H1 (cell line): ENCODE measurements around the gene CILP. TPM values are rescaled to one million over a fixed set of nuclear protein-coding genes. Genes with fewer than 3 reads are reported as not detected.

ENCODE experiments used
- CTCF ChIA-PET: fragments of 300-600 bp; sonication (Branson Sonifier 250); formaldehyde crosslinking; loops from one replicate; lab custom pipeline; 2021; ENCODE audit not compliant: partially characterized antibody; lab: Charles Lee
- POLR2A ChIA-PET: fragments of 300-600 bp; sonication (Branson Sonifier 250); formaldehyde crosslinking; loops from one replicate; lab custom pipeline; 2021; ENCODE audit warnings: inconsistent platforms; ENCODE audit not compliant: partially characterized antibody; lab: Charles Lee
- DNase-seq, 2 experiments: peaks; one replicate each; pipeline versions ENCODE4 v3.0.0 to v3.0.0-alpha.2; 2010 to 2022; ENCODE audit warnings: low spot score in 2 of 2, low read depth in 1 of 2, mixed read lengths in 1 of 2
- FAIRE-seq: peaks from 2 replicates; lab custom pipeline; 2011; peaks lifted over from hg19 to GRCh38; lab: Jason Lieb, UNC
- H2AFZ ChIP-seq: 2 replicates; pipeline ENCODE4 v1.8.1; 2012; ENCODE audit warnings: low read length, inconsistent platforms
- H2AK5ac ChIP-seq: 2 replicates; pipeline ENCODE4 v1.6.1; 2013; ENCODE audit warnings: low read depth, low read length
- H2BK120ac ChIP-seq: replicated peaks from 2 replicates; pipeline ENCODE3; 2013; ENCODE audit warnings: low read depth, low read length, inconsistent platforms
- H2BK12ac ChIP-seq: 2 replicates; pipeline ENCODE4 v1.6.1; 2013; ENCODE audit warnings: low read depth, low read length
- H2BK15ac ChIP-seq: 2 replicates; pipeline ENCODE4 v1.6.1; 2013; ENCODE audit warnings: low read length
- H2BK20ac ChIP-seq: 2 replicates; pipeline ENCODE4 v1.6.1; 2013; ENCODE audit warnings: low read length
- H2BK5ac ChIP-seq: 2 replicates; pipeline ENCODE4 v1.6.1; 2013; ENCODE audit warnings: low read depth, low read length
- H3K14ac ChIP-seq: 2 replicates; pipeline ENCODE4 v1.6.1; 2013; ENCODE audit warnings: inconsistent platforms; ENCODE audit not compliant: insufficient read length
- H3K18ac ChIP-seq: 2 replicates; pipeline ENCODE4 v1.6.1; 2013; ENCODE audit warnings: low read length; ENCODE audit errors: extremely low read depth
- H3K23ac ChIP-seq: 2 replicates; pipeline ENCODE4 v1.6.1; 2013; ENCODE audit warnings: inconsistent platforms; ENCODE audit not compliant: insufficient read length
- H3K23me2 ChIP-seq: 2 replicates; pipeline ENCODE4 v1.6.1; 2013; ENCODE audit warnings: low read depth, low read length
- H3K27ac ChIP-seq: 2 replicates; pipeline ENCODE4 v1.6.1; 2011; ENCODE audit warnings: low read depth, low read length, inconsistent platforms
- H3K27me3 ChIP-seq, 4 experiments: replicated peaks in 1 of 4; 1 replicate in 1 of 4; 2 replicates in 3 of 4; pipeline versions ENCODE4 v1.6.1 to v1.8.1; 2011 to 2013; ENCODE audit warnings: low read length in 3 of 4, mild to moderate bottlenecking in 3 of 4, inconsistent platforms in 2 of 4, mixed read lengths in 2 of 4, moderate library complexity in 1 of 4; ENCODE audit not compliant: control insufficient read depth in 3 of 4, insufficient read depth in 3 of 4; ENCODE audit errors: extremely low read depth in 1 of 4
- H3K36me3 ChIP-seq, 4 experiments: 2 replicates each; pipeline versions ENCODE4 v1.6.1 to v1.8.1; 2011 to 2013; ENCODE audit warnings: mild to moderate bottlenecking in 4 of 4, low read length in 3 of 4, moderate library complexity in 2 of 4, control low read depth in 1 of 4, inconsistent platforms in 1 of 4; ENCODE audit not compliant: insufficient read depth in 4 of 4, control insufficient read depth in 2 of 4
- H3K4ac ChIP-seq: replicated peaks from 2 replicates; pipeline ENCODE3; 2013; ENCODE audit warnings: low read length, low read depth, mixed read lengths, inconsistent platforms; ENCODE audit not compliant: insufficient read length
- H3K4me1 ChIP-seq, 4 experiments: replicated peaks in 1 of 4; 1 replicate in 1 of 4; 2 replicates in 3 of 4; pipeline versions ENCODE4 v1.6.1 to v1.8.1; 2011 to 2013; ENCODE audit warnings: low read length in 3 of 4, inconsistent platforms in 2 of 4, mixed read lengths in 1 of 4; ENCODE audit not compliant: insufficient read depth in 4 of 4, control insufficient read depth in 3 of 4
- H3K4me2 ChIP-seq, 2 experiments: 2 replicates each; pipeline versions ENCODE4 v1.6.1 to v1.8.1; 2011 to 2013; ENCODE audit warnings: low read depth in 2 of 2, low read length in 2 of 2, control low read depth in 1 of 2, inconsistent platforms in 1 of 2, mild to moderate bottlenecking in 1 of 2; ENCODE audit not compliant: insufficient read depth in 1 of 2
- H3K4me3 ChIP-seq, 4 experiments: fragments of 200-600, 300-600 bp in 1 of 4; sonication (generic), shearing (Covaris generic), sonication (Bioruptor Twin) in 1 of 4; 2 replicates each; pipeline versions ENCODE4 v1.5.1 to v1.8.1; 2011 to 2016; ENCODE audit warnings: low read length in 4 of 4, low read depth in 3 of 4, control low read depth in 2 of 4, inconsistent platforms in 2 of 4, mild to moderate bottlenecking in 2 of 4, mixed read lengths in 1 of 4, moderate library complexity in 1 of 4; ENCODE audit not compliant: insufficient read depth in 2 of 4; ENCODE audit errors: extremely low read depth in 1 of 4
- H3K56ac ChIP-seq: replicated peaks from 2 replicates; pipeline ENCODE3; 2013; ENCODE audit warnings: low read depth, mild to moderate bottlenecking, mixed read lengths, low read length, inconsistent platforms; ENCODE audit not compliant: insufficient read length
- H3K79me1 ChIP-seq: 2 replicates; pipeline ENCODE4 v1.6.1; 2013; ENCODE audit warnings: low read depth, low read length, control low read depth
- H3K79me2 ChIP-seq, 2 experiments: 2 replicates each; pipeline versions ENCODE4 v1.6.1 to v1.8.1; 2012 to 2013; ENCODE audit warnings: low read length in 2 of 2, mild to moderate bottlenecking in 2 of 2, inconsistent platforms in 1 of 2; ENCODE audit not compliant: insufficient read depth in 2 of 2, control insufficient read depth in 1 of 2
- H3K9ac ChIP-seq, 4 experiments: replicated peaks in 1 of 4; 1 replicate in 1 of 4; 2 replicates in 3 of 4; pipeline versions ENCODE4 v1.6.1 to v1.8.1; 2011 to 2013; ENCODE audit warnings: low read depth in 3 of 4, low read length in 3 of 4, control low read depth in 2 of 4, mild to moderate bottlenecking in 2 of 4, moderate library complexity in 2 of 4, inconsistent platforms in 1 of 4; ENCODE audit errors: extremely low read depth in 1 of 4
- H3K9me3 ChIP-seq, 2 experiments: 2 replicates each; pipeline versions ENCODE4 v1.6.1 to v1.8.1; 2012 to 2013; ENCODE audit warnings: mild to moderate bottlenecking in 2 of 2, moderate library complexity in 2 of 2, control low read depth in 1 of 2, inconsistent platforms in 1 of 2, low read depth in 1 of 2, low read length in 1 of 2, mixed read lengths in 1 of 2; ENCODE audit not compliant: insufficient read depth in 2 of 2
- H4K20me1 ChIP-seq, 2 experiments: replicated peaks in 1 of 2; 2 replicates each; pipeline versions ENCODE3 to v1.8.1; 2011 to 2013; ENCODE audit warnings: inconsistent platforms in 2 of 2, low read length in 2 of 2, mild to moderate bottlenecking in 1 of 2; ENCODE audit not compliant: insufficient read depth in 2 of 2, control insufficient read depth in 1 of 2
- H4K5ac ChIP-seq: 2 replicates; pipeline ENCODE4 v1.6.1; 2013; ENCODE audit warnings: low read length, low read depth, mixed read lengths, inconsistent platforms; ENCODE audit not compliant: insufficient read length
- H4K8ac ChIP-seq: 2 replicates; pipeline ENCODE4 v1.8.0; 2013; ENCODE audit warnings: mild to moderate bottlenecking, moderate library complexity, low read length, inconsistent platforms; ENCODE audit not compliant: insufficient read depth; ENCODE audit errors: extremely low read depth
- H4K91ac ChIP-seq: replicated peaks from 2 replicates; pipeline ENCODE3; 2013; ENCODE audit warnings: low read length, mixed read lengths, inconsistent platforms; ENCODE audit not compliant: insufficient read length
- BACH1 ChIP-seq: IDR thresholded peaks from 2 replicates; pipeline ENCODE4 v1.6.1; 2012; ENCODE audit warnings: low read length, improper control_type of control experiment
- CREB1 ChIP-seq: IDR thresholded peaks from 2 replicates; pipeline ENCODE4 v1.6.1; 2012; ENCODE audit warnings: inconsistent platforms
- CTBP2 ChIP-seq: IDR thresholded peaks from 2 replicates; pipeline ENCODE4 v1.7.0; 2011; ENCODE audit warnings: borderline replicate concordance, mild to moderate bottlenecking, moderate library complexity, mixed read lengths, low read length; ENCODE audit not compliant: insufficient read depth, insufficient read length
- EGR1 ChIP-seq: IDR thresholded peaks from 2 replicates; pipeline ENCODE4 v1.6.1; 2011; ENCODE audit warnings: low read depth, low read length, borderline replicate concordance
- EP300 ChIP-seq, 2 experiments: IDR thresholded peaks; 1 replicate in 1 of 2; 2 replicates in 1 of 2; pipeline ENCODE4 v1.6.1; 2011 to 2012; ENCODE audit warnings: low read depth in 2 of 2, low read length in 2 of 2, mild to moderate bottlenecking in 2 of 2, borderline replicate concordance in 1 of 2, inconsistent platforms in 1 of 2, moderate library complexity in 1 of 2
- GTF2F1 ChIP-seq: IDR thresholded peaks from 2 replicates; pipeline ENCODE4 v1.6.1; 2012; ENCODE audit warnings: low read depth, low read length, improper control_type of control experiment, borderline replicate concordance
- JUND ChIP-seq: IDR thresholded peaks from 2 replicates; pipeline ENCODE4 v1.6.1; 2011; ENCODE audit warnings: mild to moderate bottlenecking, improper control_type of control experiment, low read length
- KDM4A ChIP-seq: IDR thresholded peaks from one replicate; pipeline ENCODE4 v1.7.1; 2012; ENCODE audit warnings: low read depth, mild to moderate bottlenecking, moderate library complexity, low read length, inconsistent platforms; ENCODE audit not compliant: severe bottlenecking
- POLR2AphosphoS5 ChIP-seq: IDR thresholded peaks from 2 replicates; pipeline ENCODE4 v1.6.1; 2011; ENCODE audit warnings: low read depth, low read length
- RAD21 ChIP-seq, 2 experiments: IDR thresholded peaks in 1 of 2; conservative IDR thresholded peaks in 1 of 2; 2 replicates each; pipeline ENCODE4 v1.6.1; 2011; ENCODE audit warnings: low read depth in 2 of 2, low read length in 2 of 2, improper control_type of control experiment in 1 of 2, inconsistent platforms in 1 of 2, mild to moderate bottlenecking in 1 of 2, moderate library complexity in 1 of 2
- RNF2 ChIP-seq: fragments of 200-900, 300-1000 bp; sonication (generic); IDR thresholded peaks from 2 replicates; pipeline ENCODE4 v1.7.1; 2016; ENCODE audit warnings: borderline replicate concordance, low read depth, mild to moderate bottlenecking, antibody characterized with exemption, low read length; ENCODE audit not compliant: poor library complexity, severe bottlenecking; ENCODE audit errors: missing control alignments
- RXRA ChIP-seq: IDR thresholded peaks from 2 replicates; pipeline ENCODE4 v1.6.1; 2011; ENCODE audit warnings: low read depth, mild to moderate bottlenecking, low read length, moderate library complexity; ENCODE audit not compliant: insufficient read depth
- SIRT6 ChIP-seq: IDR thresholded peaks from one replicate; pipeline ENCODE4 v1.7.1; 2012; ENCODE audit warnings: low read length, inconsistent platforms
- WGBS, 2 experiments: shearing (Covaris generic) in 1 of 2; methylation state at CpG; one replicate each; pipeline versions ENCODE4 v1.1.6 to v1.1.7; 2013 to 2015; ENCODE audit warnings: low lambda C conversion rate in 2 of 2, mixed read lengths in 2 of 2, inconsistent platforms in 1 of 2, low coverage in 1 of 2, missing lambda C conversion rate in 1 of 2; ENCODE audit not compliant: insufficient replicate concordance in 2 of 2, insufficient coverage in 1 of 2, insufficient read length in 1 of 2; ENCODE audit errors: extremely low coverage in 1 of 2, missing lambda C conversion rate in 1 of 2; 5-methylcytosine and 5-hydroxymethylcytosine counted together
- polyA plus RNA-seq, 7 experiments: library from polyadenylated mRNA; depleted of rRNA in 3 of 7; stranded (reverse) in 5 of 7; unstranded in 2 of 7; fragments of >200 nt in 5 of 7; fragments of 200-250 nt in 2 of 7; gene quantifications; 1 replicate in 5 of 7; 2 replicates in 1 of 7; 4 replicates in 1 of 7; pipeline versions ENCODE4 v1.2.1 to v1.2.3, GENCODE V29; 2011 to 2013; ENCODE audit warnings: missing spikeins in 2 of 7, mixed read lengths in 2 of 7
- total RNA-seq: library from RNA; stranded (reverse); fragmentation: NEBNext Ultra II Directional; extraction: Animal tissue kit (Norgen Biotek cat#: 25700); gene quantifications from 2 replicates; pipeline ENCODE4 v1.2.1, GENCODE V29; 2021

The CILP gene
- total and polyA plus RNA-seq, 2 of the 8 experiments (the other 6 are each of a cell fraction or from before 2014, with no cell fraction given): 0.02 TPM; not detected in 1

GRCh38 chr15:65211482-65211982, 259 bp upstream of the CILP start:
- H3K4me3 ChIP-seq: no peak overlapping the region
- ChIA-PET POLR2A (interaction anchor here (0.6 to 1.2 kb wide), 7 partner anchors 11 to 517 kb away, joined by 3 to 5 read pairs (median 3); partner anchors contain the start of genes CLPX and PARP16), CTCF (interaction anchor here (0.8 to 7.0 kb wide), 27 partner anchors 9 to 725 kb away, joined by 3 to 87 read pairs (median 5); partner anchors contain the start of gene PARP16)
- no peak overlapping the region for H3K56ac ChIP-seq
- no peak overlapping the region for H2BK120ac ChIP-seq
- no peak overlapping the region for H3K23ac ChIP-seq
- H3K18ac ChIP-seq: no peak overlapping the region
- peak overlapping the region; percentile 53; the same call in 1 of the 2 replicates for H2BK15ac ChIP-seq
- no peaks in the 10 kb centered on the region for H3K79me1 ChIP-seq
- no peaks in the 10 kb centered on the region; a peak in 1 of 7 replicates for H3K27me3 ChIP-seq
- H2AFZ ChIP-seq: no peak overlapping the region
- H3K14ac ChIP-seq: no peak overlapping the region
- H3K4me1 ChIP-seq: peaks cover 0 to 4% (median 0%) of the 10 kb centered on the region in 4 experiments; a peak in 3 of 7 replicates
- FAIRE-seq: no peak
- H4K8ac ChIP-seq: no peak overlapping the region
- no peak overlapping the region for H2BK20ac ChIP-seq
- 74% methylated on average over 5 of the region's 6 CpGs; no CpG with 5 or more reads in 1 of the 2 experiments for WGBS, 2 experiments
- no peaks in the 10 kb centered on the region for H3K9me3 ChIP-seq
- H3K4me2 ChIP-seq: no peak overlapping the region
- no peaks in the 10 kb centered on the region for H3K36me3 ChIP-seq
- H2BK12ac ChIP-seq: no peak overlapping the region
- peaks cover 0 to 2% of the 10 kb centered on the region in 2 experiments for H4K20me1 ChIP-seq
- H3K23me2 ChIP-seq: no peaks in the 10 kb centered on the region
- no peak overlapping the region for H4K5ac ChIP-seq
- no peak overlapping the region for H3K27ac ChIP-seq
- H3K4ac ChIP-seq: no peak overlapping the region
- no peak overlapping the region for H2BK5ac ChIP-seq
- H2AK5ac ChIP-seq: no peak overlapping the region
- no peak overlapping the region for H4K91ac ChIP-seq
- DNase-seq: no peak
- no peaks in the 10 kb centered on the region for H3K79me2 ChIP-seq
- no peak for TF ChIP-seq RNF2
- no peak for TF ChIP-seq SIRT6
- TF ChIP-seq POLR2AphosphoS5: no peak
- TF ChIP-seq RAD21 (IDR thresholded peaks at IDR 0.05 in 1 of 2, conservative IDR thresholded peaks at IDR 0.05 in 1 of 2; ENCODE audit: low read depth in 2 of 2, low read length in 2 of 2): no peak
- TF ChIP-seq KDM4A: no peak
- no peak for TF ChIP-seq RXRA
- TF ChIP-seq CTBP2: no peak
- TF ChIP-seq JUND: no peak
- no peak for TF ChIP-seq BACH1
- TF ChIP-seq CREB1: no peak
- TF ChIP-seq EP300 (IDR thresholded peaks at IDR 0.05; ENCODE audit: borderline replicate concordance in 1 of 2, low read depth in 2 of 2, low read length in 2 of 2): no peak
- TF ChIP-seq GTF2F1: no peak
- no peak for TF ChIP-seq EGR1
- no peak overlapping the region for H3K9ac ChIP-seq
